Ureter (tissue), 1 donor: ENCODE data around the gene AOPEP. TPM values are rescaled to one million over a fixed set of nuclear protein-coding genes. Genes with fewer than 3 reads are reported as not detected.
A peak's percentile ranks its signal among the peaks of the same experiment; 100 is the strongest.

ENCODE experiments used
- DNase-seq: peaks from one replicate; pipeline ENCODE4 v3.0.0-alpha.2; 2020; ENCODE audit warnings: low spot score
- total RNA-seq: library from RNA; stranded (reverse); gene quantifications from one replicate; pipeline ENCODE4 v1.2.4, GENCODE V29; 2023
- donor health status: DM: yes; HTN: yes; CAD: no.

AOPEP gene
- total RNA-seq, 1 donor from 2014 or later, result 115 TPM

- no peak for DNase-seq
These were observed 66.0 kb downstream of the AOPEP start for GRCh38 chr9:94792511-94792910.

- no peak for DNase-seq
These were observed 68.1 kb downstream of the AOPEP start for GRCh38 chr9:94794476-94795167.

- no peak for DNase-seq
These were observed 70.2 kb downstream of the AOPEP start for GRCh38 chr9:94796687-94797086.

- DNase-seq, result no peak
These were observed 71.7 kb downstream of the AOPEP start for GRCh38 chr9:94798201-94798600.

GRCh38 chr9:94798708-94799107 lies 72.2 kb downstream of the AOPEP start:
- no peak for DNase-seq

GRCh38 chr9:94799578-94800264 lies 73.2 kb downstream of the AOPEP start:
- no peak for DNase-seq

- DNase-seq, result no peak
These were observed 74.1 kb downstream of the AOPEP start for GRCh38 chr9:94800424-94801117.

GRCh38 chr9:94801234-94801633 lies 74.7 kb downstream of the AOPEP start:
- no peak for DNase-seq

- no peak for DNase-seq
These were observed 75.2 kb downstream of the AOPEP start for GRCh38 chr9:94801681-94802080.

GRCh38 chr9:94802251-94802650 lies 75.8 kb downstream of the AOPEP start:
- no peak for DNase-seq

GRCh38 chr9:94802793-94803192 lies 76.3 kb downstream of the AOPEP start:
- no peak for DNase-seq

- DNase-seq, result no peak
These were observed 77.8 kb downstream of the AOPEP start for GRCh38 chr9:94804316-94804715.

- DNase-seq, result no peak
These were observed 78.6 kb downstream of the AOPEP start for GRCh38 chr9:94805051-94805489.

GRCh38 chr9:94805585-94805984 lies 79.1 kb downstream of the AOPEP start:
- DNase-seq, result peak; percentile 72

- no peak for DNase-seq
These were observed 79.9 kb downstream of the AOPEP start for GRCh38 chr9:94806307-94806893.

GRCh38 chr9:94807556-94807955 lies 81.1 kb downstream of the AOPEP start:
- no peak for DNase-seq

- DNase-seq, result no peak
These were observed 82.6 kb downstream of the AOPEP start for GRCh38 chr9:94808926-94809700.

- DNase-seq, result no peak
These were observed 83.3 kb downstream of the AOPEP start for GRCh38 chr9:94809778-94810177.

GRCh38 chr9:94811074-94811473 lies 84.6 kb downstream of the AOPEP start:
- no peak for DNase-seq

GRCh38 chr9:94812343-94812742 lies 85.8 kb downstream of the AOPEP start:
- no peak for DNase-seq

GRCh38 chr9:94813379-94813778 lies 86.9 kb downstream of the AOPEP start:
- no peak for DNase-seq
